HG02970 (cell line): ENCODE results near the gene MLEC.
"Not testable (repeated sequence)": the region's sequence is repeated elsewhere in the genome, so short reads cannot be mapped to it uniquely, and the experiment has no call there.

ENCODE experiments used
- ATAC-seq: cut with Tn5 transposase; IDR thresholded peaks from one replicate; pipeline ENCODE4 v1.9.1; 2021; ENCODE audit warnings: mild to moderate bottlenecking, moderate library complexity, moderate number of reproducible peaks; ENCODE audit not compliant: unreplicated experiment, low FRiP score

MLEC gene

GRCh38 chr12:120719496-120720233 lies 32.7 kb downstream of the MLEC start:
- ATAC-seq, result no peak

- ATAC-seq, result no peak
Observed at GRCh38 chr12:120720234-120720986, 33.5 kb downstream of the MLEC start.

GRCh38 chr12:120720987-120721801 lies 34.2 kb downstream of the MLEC start:
- no peak for ATAC-seq

GRCh38 chr12:120721866-120722265 lies 34.9 kb downstream of the MLEC start:
- no peak for ATAC-seq

- no peak for ATAC-seq
Observed at GRCh38 chr12:120722784-120723183, 35.8 kb downstream of the MLEC start.

GRCh38 chr12:120724720-120725119 lies 37.8 kb downstream of the MLEC start:
- ATAC-seq, result no peak

- no peak for ATAC-seq
Observed at GRCh38 chr12:120725151-120725658, 38.3 kb downstream of the MLEC start.

GRCh38 chr12:120725659-120726509 lies 38.9 kb downstream of the MLEC start, which contains the start of gene ACADS:
TSS of gene ACADS (plus strand) at chr12:120725826. CDS start at chr12:120725886, 60 bp downstream.
- peak; percentile 91 for ATAC-seq

- no peak for ATAC-seq
Observed at GRCh38 chr12:120726510-120726793, 39.5 kb downstream of the MLEC start.

GRCh38 chr12:120726961-120727360 lies 40.0 kb downstream of the MLEC start:
- no peak for ATAC-seq

GRCh38 chr12:120732198-120732597 lies 45.2 kb downstream of the MLEC start:
- not testable (repeated sequence) for ATAC-seq

GRCh38 chr12:120733574-120733973 lies 46.6 kb downstream of the MLEC start:
- ATAC-seq, result no peak

- no peak for ATAC-seq
Observed at GRCh38 chr12:120734210-120734609, 47.3 kb downstream of the MLEC start.

GRCh38 chr12:120735181-120735580 lies 48.2 kb downstream of the MLEC start:
- no peak for ATAC-seq

GRCh38 chr12:120736404-120737331 lies 49.7 kb downstream of the MLEC start:
- ATAC-seq, result no peak

- ATAC-seq, result no peak
Observed at GRCh38 chr12:120737557-120738251, 50.8 kb downstream of the MLEC start.

- no peak for ATAC-seq
Observed at GRCh38 chr12:120738252-120739030, 51.5 kb downstream of the MLEC start.
